ENCODE measurements around the gene ENPEP.
"Not testable (repeated sequence)": the region's sequence is repeated elsewhere in the genome, so short reads cannot be mapped to it uniquely, and the experiment has no call there.

ENPEP gene

GRCh38 chr4:110527156-110527555, 51.2 kb downstream of the ENPEP start:
- no peak for DNase-seq

GRCh38 chr4:110532901-110533589, 57.1 kb downstream of the ENPEP start:
- no peak for DNase-seq

DNA sequence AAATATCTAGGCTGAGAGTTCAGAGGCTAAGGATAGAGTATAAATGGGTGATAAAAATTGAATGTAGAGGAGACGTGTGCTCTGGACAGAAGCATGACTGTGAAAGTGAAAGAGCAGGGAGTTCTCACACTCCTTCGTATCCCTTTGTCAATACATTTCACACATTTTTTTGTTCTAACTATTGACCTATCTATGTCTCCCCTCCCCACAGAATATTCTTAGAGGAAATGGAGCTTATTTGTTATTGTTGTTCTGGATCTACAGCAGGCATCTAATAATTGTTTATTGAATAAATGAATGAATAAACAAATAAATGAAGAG, 57.6 kb downstream of the ENPEP start:
- DNase-seq, result no peak

DNA sequence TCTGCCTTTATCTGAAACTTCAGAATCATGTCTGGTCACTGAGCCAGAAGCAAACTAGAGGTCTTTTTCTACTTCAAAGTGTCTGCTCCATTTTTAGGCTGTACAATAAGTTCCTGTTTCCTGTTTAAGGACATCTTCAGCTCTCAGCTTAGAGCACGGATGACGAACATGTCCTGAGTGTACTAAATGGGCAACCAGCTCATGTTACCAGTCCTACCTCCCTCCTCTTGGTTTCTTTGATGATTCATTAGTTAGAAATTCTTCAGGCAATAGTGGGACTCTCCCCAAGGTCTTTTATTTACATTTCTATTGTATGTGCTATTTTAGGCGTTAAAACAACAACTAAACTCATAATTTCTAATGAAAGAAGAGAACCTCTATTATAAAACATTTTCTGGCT, 58.0 kb downstream of the ENPEP start:
- DNase-seq, result peak; percentile 44

DNA sequence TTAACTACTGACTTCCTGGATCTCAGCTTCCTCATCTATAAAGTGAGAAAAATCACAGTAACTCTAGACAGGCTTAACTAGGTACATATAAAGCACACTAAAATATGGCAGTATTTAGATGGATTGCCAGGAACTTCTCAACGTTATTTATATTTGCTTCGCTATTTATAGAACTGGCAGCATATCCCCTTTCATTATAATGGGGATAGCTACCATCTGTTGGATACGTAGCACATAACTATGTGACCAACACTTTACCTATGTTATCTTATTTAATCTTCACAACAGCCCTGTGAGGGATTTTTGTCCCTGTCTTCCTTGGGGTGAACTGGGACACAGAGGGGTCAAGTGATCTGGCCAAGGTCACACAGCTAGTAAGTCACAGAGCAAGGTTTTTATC, 64.6 kb downstream of the ENPEP start:
- DNase-seq, result no peak

- DNase-seq, result no peak
Observed at GRCh38 chr4:110540982-110541451, 65.1 kb downstream of the ENPEP start.

GRCh38 chr4:110543577-110543976, 67.6 kb downstream of the ENPEP start:
- no peak for DNase-seq

DNA sequence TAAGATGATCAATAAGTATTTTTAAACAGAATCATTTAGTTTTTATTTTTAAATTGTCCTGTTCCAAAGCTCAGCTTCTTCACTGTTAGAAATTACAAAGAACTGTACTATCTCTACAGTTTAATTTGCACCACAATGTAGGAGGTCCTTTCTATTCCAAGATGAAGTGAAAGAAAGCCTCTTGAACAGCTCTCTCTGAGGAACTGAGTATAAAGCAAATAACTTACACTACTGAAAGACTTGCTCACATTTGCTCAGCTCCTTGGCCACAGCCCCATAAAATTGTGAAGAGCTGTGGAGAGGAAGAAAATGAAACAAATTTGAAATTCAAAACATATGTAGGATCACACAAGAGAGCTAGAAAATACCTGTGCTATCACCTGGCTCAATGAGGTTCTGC, 68.6 kb downstream of the ENPEP start:
- no peak for DNase-seq

DNA sequence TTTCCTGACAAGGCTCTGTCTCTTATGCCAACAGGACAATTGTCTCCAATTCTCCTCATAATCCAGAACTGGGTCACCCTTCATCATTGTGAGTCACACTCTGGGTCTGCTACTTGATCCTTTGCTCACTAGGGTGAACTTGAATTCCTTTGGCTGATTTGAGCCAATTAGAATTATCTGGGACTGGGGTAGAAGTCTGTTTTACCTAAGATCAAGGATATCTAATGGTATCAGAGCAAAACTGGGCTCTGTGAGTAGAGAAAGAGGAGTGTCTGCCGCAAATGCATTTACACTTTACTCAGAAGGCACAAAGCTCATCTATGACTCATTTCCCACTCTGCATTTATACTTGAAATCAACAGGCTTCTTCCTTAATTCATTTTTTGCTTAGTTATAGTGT, 74.3 kb downstream of the ENPEP start:
- peak; percentile 5 for DNase-seq

DNA sequence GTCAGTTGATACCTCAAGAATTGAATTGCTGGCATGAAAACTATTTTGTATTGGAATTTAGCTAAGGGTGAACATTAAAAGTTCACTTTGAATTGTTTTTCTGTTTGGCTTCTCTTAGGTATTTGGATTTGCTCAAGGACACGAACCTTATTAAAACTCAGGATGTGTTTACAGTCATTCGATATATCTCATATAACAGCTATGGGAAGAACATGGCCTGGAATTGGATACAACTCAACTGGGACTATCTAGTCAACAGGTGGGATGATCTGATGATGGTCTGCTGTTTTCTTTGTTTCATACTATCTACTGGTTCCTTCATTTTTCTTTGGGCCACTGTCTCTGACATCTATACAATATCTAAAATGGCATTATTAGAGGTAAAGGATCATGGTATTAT, 77.2 kb downstream of the ENPEP start:
- DNase-seq, result no peak

DNA sequence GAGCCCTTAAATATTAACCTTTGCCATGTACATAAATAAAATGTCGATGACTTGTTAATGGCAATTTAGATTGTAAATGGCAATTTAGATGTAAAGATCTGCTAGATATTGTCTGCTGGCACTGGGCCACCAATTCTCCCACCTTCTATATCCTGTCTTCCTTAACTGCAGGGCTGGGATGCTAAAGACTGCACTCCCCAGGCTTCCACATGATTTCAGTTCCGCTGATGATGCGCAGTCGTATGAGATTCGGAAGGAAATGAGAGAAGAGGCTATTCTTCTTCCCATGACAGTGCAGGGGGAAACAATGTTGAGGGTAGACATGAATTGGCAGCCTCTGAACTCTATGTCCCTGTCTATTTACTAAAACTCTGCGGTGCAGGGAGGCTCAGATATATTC, 91.3 kb downstream of the ENPEP start:
- DNase-seq, result no peak

DNA sequence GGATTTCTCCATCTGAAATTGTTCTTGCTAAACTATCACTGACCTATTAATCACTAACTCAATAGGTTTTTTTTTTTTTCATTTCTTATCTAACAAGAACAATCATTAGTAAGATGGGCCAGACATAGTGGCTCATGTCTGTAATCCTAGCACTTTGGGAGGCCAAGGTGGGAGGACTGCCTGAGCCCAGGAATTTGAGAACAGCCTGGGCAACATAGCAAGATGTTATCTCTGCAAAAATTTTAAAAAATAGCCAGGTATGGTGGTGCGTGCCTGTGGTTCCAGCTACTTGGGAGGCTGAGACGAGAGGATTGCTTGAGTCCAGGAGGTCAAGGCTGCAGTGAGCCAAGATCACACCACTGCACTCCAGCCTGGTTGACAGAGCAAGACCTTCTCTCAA, 100.7 kb downstream of the ENPEP start:
- not testable (repeated sequence) for DNase-seq

DNA sequence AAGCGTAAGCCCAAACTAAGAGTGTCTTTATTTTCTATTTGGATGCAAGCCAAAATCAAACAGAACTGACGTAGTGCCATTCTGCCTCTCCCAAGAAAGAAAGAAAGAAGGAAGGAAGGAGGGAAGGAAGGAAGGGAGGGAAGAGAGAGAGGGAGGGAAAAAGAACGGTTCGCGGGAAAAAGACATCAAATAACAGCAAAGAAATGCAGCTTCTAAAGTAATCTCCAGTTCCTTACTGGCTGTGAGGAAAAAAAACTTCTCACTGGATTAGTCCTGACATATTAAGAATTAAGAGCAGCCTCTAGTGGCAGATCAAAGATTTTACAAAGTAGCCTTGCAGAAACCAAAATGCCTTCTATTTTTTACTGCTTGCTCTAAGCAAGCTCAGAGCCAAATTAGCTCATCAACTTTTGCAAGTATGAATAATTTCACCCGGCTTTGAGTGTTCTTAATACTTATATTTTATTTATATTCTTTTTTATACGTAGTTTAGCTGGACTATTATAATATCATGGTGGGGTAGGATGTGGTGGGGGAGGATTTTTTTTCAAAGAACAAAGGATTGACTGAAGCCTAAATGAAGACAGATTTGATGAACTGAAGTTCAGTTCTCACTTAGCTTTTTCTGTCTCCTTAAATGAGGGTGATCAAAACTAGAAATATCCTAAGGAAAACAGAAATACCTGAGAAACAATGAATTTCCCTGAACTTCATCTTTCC, 110.3 kb downstream of the ENPEP start:
- no peak for DNase-seq

DNA sequence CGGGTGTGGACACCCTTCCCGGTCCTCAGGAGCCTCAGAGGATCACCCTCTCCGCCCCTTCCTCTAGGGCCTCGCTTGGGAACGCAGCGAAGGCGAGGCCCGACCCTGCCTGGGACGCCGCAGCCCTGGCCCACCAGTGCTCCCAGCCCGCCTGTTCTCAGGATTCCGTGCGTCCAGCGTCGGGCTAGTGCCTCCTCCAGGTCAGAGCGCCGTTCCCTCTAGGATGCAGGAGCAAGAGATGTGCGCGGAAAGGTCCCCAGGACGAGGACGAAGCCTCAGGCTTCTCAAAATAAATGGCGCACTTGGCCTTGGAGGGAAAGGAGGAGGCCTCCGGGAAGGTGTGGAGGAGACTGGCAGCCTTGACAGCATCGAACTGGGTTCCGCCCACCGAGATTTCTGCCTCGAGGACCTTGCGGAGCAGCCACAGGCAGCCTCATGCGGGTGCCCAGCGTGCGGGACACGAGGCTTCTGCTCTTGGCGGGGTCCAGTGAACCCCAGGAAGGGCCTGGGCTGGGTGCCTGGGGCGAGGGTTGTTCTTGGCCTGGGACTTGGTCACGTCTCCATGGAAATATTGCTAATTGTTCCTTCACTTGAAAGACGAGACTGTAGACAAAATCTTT, 111.8 kb downstream of the ENPEP start:
- no peak for DNase-seq

DNA sequence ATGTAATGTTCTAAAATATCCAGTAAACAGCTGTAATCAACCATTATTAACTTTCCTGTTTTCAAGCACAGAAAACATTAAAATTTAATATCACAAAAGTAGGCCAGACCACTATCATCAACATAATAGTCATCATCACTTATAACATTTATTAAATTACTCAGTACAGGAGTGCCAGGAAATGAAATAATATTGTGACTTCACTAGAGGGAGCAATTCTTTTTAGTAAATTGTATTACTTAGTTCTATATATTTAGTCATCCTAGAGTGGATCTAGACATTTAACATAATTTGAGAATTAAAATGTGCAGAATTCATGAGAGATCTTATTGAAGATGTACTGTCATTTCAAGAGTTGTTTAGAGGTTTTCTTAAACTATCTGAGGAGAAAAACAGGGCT, 113.3 kb downstream of the ENPEP start:
- DNase-seq, result no peak

- no peak for DNase-seq
Observed at GRCh38 chr4:110595583-110595982, 119.6 kb downstream of the ENPEP start.

DNA sequence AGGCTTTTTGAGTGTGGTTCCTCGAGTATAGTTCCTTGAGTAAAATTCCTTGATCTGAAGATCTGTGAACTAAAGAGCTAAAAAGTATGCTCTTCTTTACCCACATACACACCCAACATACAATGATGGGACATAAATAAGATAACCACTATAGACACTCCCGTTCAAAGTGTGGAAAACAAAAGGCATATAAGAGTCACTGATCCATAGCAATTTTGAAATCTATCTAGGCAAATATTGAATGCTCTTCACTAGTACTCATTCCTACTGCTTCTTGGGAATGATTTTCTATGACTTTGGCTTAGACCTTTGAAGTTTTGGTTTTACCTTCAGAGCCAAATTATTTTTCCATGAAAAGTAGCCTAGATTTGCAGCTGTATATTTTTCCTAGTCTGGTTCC, 120.5 kb downstream of the ENPEP start:
- no peak for DNase-seq

DNA sequence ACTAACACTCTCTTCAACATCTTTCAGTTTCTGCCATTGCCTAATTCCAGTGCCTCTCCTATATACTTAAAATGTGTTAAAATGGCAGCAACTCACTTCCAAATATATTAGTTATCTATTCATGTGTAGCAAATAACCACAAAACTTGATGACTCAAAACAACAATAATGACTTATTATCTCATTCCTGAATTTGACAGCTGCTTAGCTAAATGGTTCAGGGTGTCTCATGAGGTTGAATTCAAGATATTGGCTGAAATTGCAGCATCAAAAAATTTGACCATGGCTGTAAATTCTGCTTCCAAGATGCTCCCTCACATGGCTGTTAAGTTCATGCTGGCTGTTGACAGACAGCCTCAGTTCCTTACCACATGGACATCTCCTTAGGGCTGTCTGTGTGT, 121.6 kb downstream of the ENPEP start:
- DNase-seq, result no peak

DNA sequence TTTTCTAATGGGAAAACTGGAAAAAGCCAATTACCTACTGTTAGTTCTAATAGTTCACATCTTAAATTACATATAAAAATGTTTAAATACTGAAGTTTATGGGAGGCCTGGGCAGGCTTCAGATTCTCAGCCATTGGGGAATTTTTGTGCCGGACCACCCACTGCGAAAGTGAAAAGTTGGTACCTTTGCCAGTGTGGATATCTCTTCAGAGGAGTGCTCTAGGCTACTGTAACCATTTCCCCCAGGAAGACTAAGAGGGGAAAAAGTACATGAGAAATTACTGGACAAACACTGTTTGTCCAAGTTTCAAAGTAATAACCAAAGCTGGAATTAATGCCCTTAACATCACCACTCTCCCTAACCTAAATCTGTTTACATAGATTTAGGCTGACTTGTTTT, 126.1 kb downstream of the ENPEP start:
- no peak for DNase-seq

DNA sequence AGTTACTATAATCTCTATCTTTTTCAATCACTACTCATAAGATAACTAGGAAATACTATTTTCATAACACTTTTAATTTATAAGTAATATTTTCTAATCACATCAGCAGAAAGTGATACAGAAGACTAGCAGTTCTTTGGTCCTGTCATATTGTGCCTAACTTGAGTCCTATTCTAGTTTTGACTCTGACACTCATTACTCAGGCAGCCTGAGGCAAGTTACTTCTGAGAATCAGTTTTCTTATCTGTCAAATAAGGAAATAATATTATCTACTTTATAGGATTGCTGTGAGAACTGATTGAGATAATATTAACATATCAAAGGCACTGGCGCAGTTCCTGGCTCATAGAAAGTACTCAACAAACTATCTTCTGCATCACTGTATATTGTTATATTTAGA, 129.1 kb downstream of the ENPEP start:
- no peak for DNase-seq

- DNase-seq, result no peak
Observed at GRCh38 chr4:110609044-110609750, 133.2 kb downstream of the ENPEP start.

DNA sequence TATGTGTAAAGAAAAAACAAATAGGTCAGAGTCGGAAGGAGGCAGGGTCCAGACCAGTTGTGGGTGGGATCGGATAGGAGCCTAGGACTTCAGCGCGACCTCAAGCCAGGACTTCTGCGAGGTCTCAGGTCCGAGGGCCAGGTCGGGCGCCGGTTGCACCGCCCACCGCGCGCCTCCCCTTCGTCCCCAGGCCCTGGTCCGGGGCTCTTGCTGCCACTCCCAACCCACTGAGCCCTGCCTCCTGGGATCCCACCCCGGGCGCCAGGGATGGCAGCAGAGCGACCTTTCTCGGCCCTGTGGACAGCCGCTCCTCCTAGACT, 134.6 kb downstream of the ENPEP start:
- DNase-seq, result no peak

DNA sequence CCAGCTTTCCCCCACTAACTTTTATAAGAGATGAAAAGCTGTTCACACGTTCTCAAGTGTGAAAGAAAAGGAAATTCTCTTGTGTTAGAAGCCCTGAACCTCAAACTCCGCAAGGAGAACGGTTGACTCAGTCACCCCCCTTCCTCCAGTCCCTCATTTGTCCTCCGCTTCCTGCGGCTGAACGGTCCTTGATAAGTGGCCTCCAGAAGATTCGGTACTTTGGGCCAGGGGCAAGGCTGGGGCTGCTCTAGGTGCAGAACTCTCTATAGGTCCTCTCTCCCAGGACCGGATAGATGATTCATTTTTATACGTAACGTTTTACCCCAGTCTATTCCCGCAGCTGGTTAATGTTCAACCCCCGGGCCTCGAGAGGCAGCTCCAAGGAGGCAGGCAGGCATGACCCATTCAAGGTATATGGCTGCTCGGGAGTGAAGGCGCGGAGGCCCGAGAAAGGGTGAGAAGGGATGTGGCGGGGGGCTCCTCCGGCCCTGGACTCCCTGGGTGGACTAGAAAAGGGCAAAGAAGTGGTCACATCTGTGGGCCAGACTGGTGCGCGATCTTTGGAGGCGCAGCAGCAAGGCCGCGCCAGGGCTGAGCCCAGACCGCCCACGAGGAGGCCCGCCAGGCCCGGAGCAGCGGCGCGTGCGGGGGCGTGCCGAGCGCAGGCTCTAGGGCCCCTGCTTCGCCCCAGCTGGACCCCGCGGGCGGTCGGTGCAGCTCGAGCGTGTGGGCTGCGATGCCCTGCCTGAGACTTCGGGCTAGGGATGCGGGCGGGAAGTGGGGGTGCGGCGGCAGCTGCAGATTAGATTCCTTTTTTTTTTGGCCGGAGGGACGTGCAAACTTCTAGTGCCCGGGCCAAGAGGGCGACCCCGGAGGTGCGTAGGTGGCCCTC, 135.2 kb downstream of the ENPEP start:
- no peak for DNase-seq
